ENCODE data around the gene IL24.

Gene IL24

DNA sequence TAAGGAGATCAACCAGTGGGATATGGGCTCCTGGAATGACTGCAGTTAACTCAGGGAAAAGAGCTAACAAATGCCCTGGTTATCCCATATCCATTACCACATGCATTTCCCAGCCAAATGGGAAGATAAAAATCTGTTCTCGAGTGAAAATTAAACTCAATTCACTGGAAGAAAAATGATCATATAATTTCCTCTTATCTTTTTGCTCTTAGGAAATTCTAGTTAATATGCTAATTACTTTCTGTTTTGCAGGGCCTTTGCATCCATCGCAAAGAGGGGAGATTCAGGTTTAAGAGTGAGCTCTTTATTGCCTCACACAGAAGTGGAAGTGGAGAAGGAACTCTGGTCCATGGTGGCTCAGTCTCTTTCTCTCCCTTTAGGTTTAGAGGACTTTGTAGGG lies 3.9 kb upstream of the IL24 start:
- in situ Hi-C loops (cut with MboI; ENCODE audit: low pct_unique_long_range_greater_than_20kb, low sequenced_read_pairs, unreplicated experiment): no loop called here
- no peak for TF ChIP-seq CTCF (IDR thresholded peaks at IDR 0.05; ENCODE audit: extremely low read depth, insufficient read depth, missing control alignments)
- DNase-seq (ENCODE audit: low spot score): no peak

GRCh38 chr1:206895325-206895724 lies 1.9 kb upstream of the IL24 start:
- in situ Hi-C loops (cut with MboI; ENCODE audit: low pct_unique_long_range_greater_than_20kb, low sequenced_read_pairs, unreplicated experiment): no loop called here
- DNase-seq (ENCODE audit: low spot score): no peak

GRCh38 chr1:206895837-206896242 lies 1.4 kb upstream of the IL24 start:
- in situ Hi-C loops (cut with MboI; ENCODE audit: low pct_unique_long_range_greater_than_20kb, low sequenced_read_pairs, unreplicated experiment): no loop called here
- no peak for TF ChIP-seq CTCF (IDR thresholded peaks at IDR 0.05; ENCODE audit: extremely low read depth, insufficient read depth, missing control alignments)
- DNase-seq (ENCODE audit: low spot score): no peak

More at GRCh38 chr1:206895325-206895724, 1.9 kb upstream of the IL24 start:
- TF ChIP-seq CTCF (IDR thresholded peaks at IDR 0.05; ENCODE audit: extremely low read depth, insufficient read depth, missing control alignments): no peak

DNA sequence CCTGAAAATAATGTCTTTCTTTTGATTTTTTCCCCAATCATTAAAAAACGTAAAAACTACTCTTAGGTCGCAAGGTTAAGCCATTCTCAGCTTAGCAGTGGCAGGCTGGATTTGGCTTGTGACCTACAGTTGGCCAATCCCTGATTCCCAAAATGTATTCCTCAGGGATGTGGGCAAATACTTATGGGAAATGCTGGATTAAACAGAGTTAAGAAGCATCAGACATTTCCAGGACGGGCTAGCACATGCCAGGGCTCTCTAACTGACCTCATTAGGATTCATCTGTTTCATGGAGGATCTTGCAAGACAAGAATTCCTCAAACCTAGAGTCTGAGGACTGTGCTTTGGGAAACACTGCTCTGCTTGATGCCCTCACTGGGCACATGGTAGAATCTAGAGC lies 982 bp upstream of the IL24 start:
- TF ChIP-seq CTCF (IDR thresholded peaks at IDR 0.05; ENCODE audit: extremely low read depth, insufficient read depth, missing control alignments): no peak
- DNase-seq (ENCODE audit: low spot score): no peak
- in situ Hi-C loops (cut with MboI; ENCODE audit: low pct_unique_long_range_greater_than_20kb, low sequenced_read_pairs, unreplicated experiment): no loop called here

- in situ Hi-C loops (cut with MboI; ENCODE audit: low pct_unique_long_range_greater_than_20kb, low sequenced_read_pairs, unreplicated experiment): no loop called here
- no peak for DNase-seq (ENCODE audit: low spot score)
- TF ChIP-seq CTCF (IDR thresholded peaks at IDR 0.05; ENCODE audit: extremely low read depth, insufficient read depth, missing control alignments): no peak
Observed at GRCh38 chr1:206898089-206898914, 1.1 kb downstream of the IL24 start.

GRCh38 chr1:206898915-206899431 lies 1.7 kb downstream of the IL24 start:
- TF ChIP-seq CTCF (IDR thresholded peaks at IDR 0.05; ENCODE audit: extremely low read depth, insufficient read depth, missing control alignments): no peak
- DNase-seq (ENCODE audit: low spot score): no peak
- in situ Hi-C loops (cut with MboI; ENCODE audit: low pct_unique_long_range_greater_than_20kb, low sequenced_read_pairs, unreplicated experiment): no loop called here
